SK-N-MC (cell line): Measurements from ENCODE around the gene ARHGEF37.

ENCODE experiments used
- EZH2 ChIP-seq: fragments of 200-600 bp; sonication (generic); IDR thresholded peaks from one replicate; pipeline ENCODE4 v1.6.1; 2017; ENCODE audit warnings: antibody characterized with exemption
- FOXP2 ChIP-seq: optimal IDR thresholded peaks from 2 replicates; pipeline ENCODE3; 2011; ENCODE audit warnings: mild to moderate bottlenecking, moderate library complexity; ENCODE audit not compliant: insufficient read depth; ENCODE audit errors: extremely low read length, control extremely low read depth
- POLR2AphosphoS5 ChIP-seq: IDR thresholded peaks from 2 replicates; pipeline ENCODE4 v1.6.1; 2012; ENCODE audit warnings: mild to moderate bottlenecking, low read depth, low read length, borderline replicate concordance

- TF ChIP-seq EZH2 (no peak), POLR2AphosphoS5 (no peak), FOXP2 (no peak)
Measured at GRCh38 chr5:149622466-149622865, 41.2 kb downstream of the ARHGEF37 start.
